K562 (cell line): ENCODE measurements around the gene ANXA1. TPM values are rescaled to one million over a fixed set of nuclear protein-coding genes. Genes with fewer than 3 reads are reported as not detected.
A peak's percentile ranks its signal among the peaks of the same experiment; 100 is the strongest.

Experiments
- DIDO1 ChIP-seq: fragments of 450-650 bp; IDR thresholded peaks from 2 replicates; pipeline ENCODE4 v1.6.1; 2016; ENCODE audit warnings: low read depth, missing biosample characterization, missing genetic modification characterization
- E2F8 ChIP-seq: fragments of 450-650 bp; IDR thresholded peaks from 2 replicates; pipeline ENCODE4 v1.7.1; 2018; ENCODE audit warnings: mild to moderate bottlenecking, low read depth; ENCODE audit not compliant: partially characterized antibody
- ELF1 ChIP-seq: fragments of 200-800 bp; sonication (Bioruptor generic); IDR thresholded peaks from 2 replicates; pipeline ENCODE4 v1.6.1; 2016; ENCODE audit warnings: missing genetic modification characterization, missing compliant biosample characterization
- FOXA3 ChIP-seq, 2 experiments: fragments of 450-650 bp in 1 of 2; sonication (generic) in 1 of 2; formaldehyde crosslinking; IDR thresholded peaks in 1 of 2; conservative IDR thresholded peaks in 1 of 2; 2 replicates each; pipeline versions ENCODE4 v1.4.0 to v1.8.0; 2020 to 2022; ENCODE audit warnings: mild to moderate bottlenecking in 2 of 2, missing genetic modification reagents in 1 of 2
- GTF2E2 ChIP-seq: fragments of 200-800 bp; sonication (Bioruptor generic); IDR thresholded peaks from 2 replicates; pipeline ENCODE4 v1.6.1; 2016; ENCODE audit warnings: missing genetic modification characterization, missing compliant biosample characterization
- HMGN3 ChIP-seq: IDR thresholded peaks from 2 replicates; pipeline ENCODE4 v1.6.1; 2011; ENCODE audit warnings: borderline replicate concordance, low read depth, mild to moderate bottlenecking, mixed read lengths, low read length; ENCODE audit not compliant: insufficient read length; ENCODE audit errors: extremely low read depth
- KLF6 ChIP-seq: fragments of 250-450 bp; sonication (Bioruptor Pico); IDR thresholded peaks from 2 replicates; pipeline ENCODE4 v1.4.0; 2020; ENCODE audit warnings: mild to moderate bottlenecking, moderate library complexity, borderline replicate concordance
- PTTG1 ChIP-seq: fragments of 450-650 bp; IDR thresholded peaks from 2 replicates; pipeline ENCODE4 v1.6.1; 2016; ENCODE audit warnings: low read depth, mild to moderate bottlenecking, missing genetic modification characterization, missing compliant biosample characterization
- SRSF3 ChIP-seq: fragments of 200-400 bp; formaldehyde crosslinking; IDR thresholded peaks from 2 replicates; pipeline ENCODE4 v1.6.1; 2016; ENCODE audit warnings: mild to moderate bottlenecking, low read length, moderate library complexity; ENCODE audit not compliant: insufficient read depth
- ZHX1 ChIP-seq: fragments of 150-350 bp; conservative IDR thresholded peaks from 2 replicates; pipeline ENCODE4 v1.6.1; 2014; ENCODE audit warnings: low read length
- polyA plus RNA-seq, 8 experiments: library from polyadenylated mRNA; depleted of rRNA in 4 of 8; stranded (reverse) in 5 of 8; unstranded in 3 of 8; fragments of >200 nt; fragmentation: Nextera tagmentation in 2 of 8; fragmentation: Illumina TruSeq in 1 of 8; extraction: Ambion mirVana in 2 of 8; extraction: Trizol in 1 of 8; gene quantifications; 2 replicates each; pipeline versions ENCODE4 v1.2.1 to v1.2.3, GENCODE V29; 2011 to 2014; ENCODE audit warnings: inconsistent platforms in 1 of 8, missing spikeins in 1 of 8
- total RNA-seq, 7 experiments: library from RNA; depleted of rRNA in 6 of 7; stranded (reverse); fragments of >200 nt in 6 of 7; fragmentation: Illumina TruSeq in 2 of 7; extraction: Trizol in 2 of 7; gene quantifications; 2 replicates each; pipeline versions ENCODE4 v1.2.1 to v1.2.3, GENCODE V29; 2011 to 2021; ENCODE audit warnings: low replicate concordance in 1 of 7
- TF ChIP-seq, protein P1 (sequence below): fragments of 200-800 bp; sonication (Bioruptor generic); IDR thresholded peaks from 2 replicates; pipeline ENCODE4 v1.6.1; 2017; ENCODE audit warnings: missing genetic modification characterization, missing compliant biosample characterization
- TF ChIP-seq, protein P2 (sequence below), 2 experiments: IDR thresholded peaks in 1 of 2; conservative IDR thresholded peaks in 1 of 2; 2 replicates each; pipeline ENCODE4 v1.6.1; 2016; ENCODE audit warnings: low read depth in 2 of 2, mild to moderate bottlenecking in 1 of 2, missing compliant biosample characterization in 1 of 2, missing genetic modification characterization in 1 of 2, moderate library complexity in 1 of 2

Gene ANXA1
- total and polyA plus RNA-seq, 9 of the 15 experiments (the other 6 are each of a cell fraction or from before 2014, with no cell fraction given): 406 to 1,298 (median 620) TPM

GRCh38 chr9:73132034-73132776 is 19.5 kb upstream of the ANXA1 start (continued):
- TF ChIP-seq, protein P1, sequence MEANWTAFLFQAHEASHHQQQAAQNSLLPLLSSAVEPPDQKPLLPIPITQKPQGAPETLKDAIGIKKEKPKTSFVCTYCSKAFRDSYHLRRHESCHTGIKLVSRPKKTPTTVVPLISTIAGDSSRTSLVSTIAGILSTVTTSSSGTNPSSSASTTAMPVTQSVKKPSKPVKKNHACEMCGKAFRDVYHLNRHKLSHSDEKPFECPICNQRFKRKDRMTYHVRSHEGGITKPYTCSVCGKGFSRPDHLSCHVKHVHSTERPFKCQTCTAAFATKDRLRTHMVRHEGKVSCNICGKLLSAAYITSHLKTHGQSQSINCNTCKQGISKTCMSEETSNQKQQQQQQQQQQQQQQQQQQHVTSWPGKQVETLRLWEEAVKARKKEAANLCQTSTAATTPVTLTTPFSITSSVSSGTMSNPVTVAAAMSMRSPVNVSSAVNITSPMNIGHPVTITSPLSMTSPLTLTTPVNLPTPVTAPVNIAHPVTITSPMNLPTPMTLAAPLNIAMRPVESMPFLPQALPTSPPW (CRISPR knock-in tag): no peak
- TF ChIP-seq E2F8 (no peak), SRSF3 (no peak), KLF6 (no peak), FOXA3 (CRISPR knock-in tag; conservative IDR thresholded peaks at IDR 0.05 in 1 of 2, IDR thresholded peaks at IDR 0.05 in 1 of 2) (no peak), ZHX1 (no peak), GTF2E2 (tag) (peak; percentile 66; the same call in 1 of the 2 replicates), ELF1 (tag) (peak; percentile 72), HMGN3 (no peak), DIDO1 (no peak), PTTG1 (tag) (no peak)
- TF ChIP-seq, protein P2, sequence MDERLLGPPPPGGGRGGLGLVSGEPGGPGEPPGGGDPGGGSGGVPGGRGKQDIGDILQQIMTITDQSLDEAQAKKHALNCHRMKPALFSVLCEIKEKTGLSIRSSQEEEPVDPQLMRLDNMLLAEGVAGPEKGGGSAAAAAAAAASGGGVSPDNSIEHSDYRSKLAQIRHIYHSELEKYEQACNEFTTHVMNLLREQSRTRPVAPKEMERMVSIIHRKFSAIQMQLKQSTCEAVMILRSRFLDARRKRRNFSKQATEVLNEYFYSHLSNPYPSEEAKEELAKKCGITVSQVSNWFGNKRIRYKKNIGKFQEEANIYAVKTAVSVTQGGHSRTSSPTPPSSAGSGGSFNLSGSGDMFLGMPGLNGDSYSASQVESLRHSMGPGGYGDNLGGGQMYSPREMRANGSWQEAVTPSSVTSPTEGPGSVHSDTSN (CRISPR knock-in tag; IDR thresholded peaks at IDR 0.05; ENCODE audit: low read depth): no peak
- TF ChIP-seq, protein P2 (tag; conservative IDR thresholded peaks at IDR 0.05; ENCODE audit: low read depth): peak; percentile 11; the same call in 1 of the 2 replicates
